ENCODE data around the gene PAQR7.

DNA sequence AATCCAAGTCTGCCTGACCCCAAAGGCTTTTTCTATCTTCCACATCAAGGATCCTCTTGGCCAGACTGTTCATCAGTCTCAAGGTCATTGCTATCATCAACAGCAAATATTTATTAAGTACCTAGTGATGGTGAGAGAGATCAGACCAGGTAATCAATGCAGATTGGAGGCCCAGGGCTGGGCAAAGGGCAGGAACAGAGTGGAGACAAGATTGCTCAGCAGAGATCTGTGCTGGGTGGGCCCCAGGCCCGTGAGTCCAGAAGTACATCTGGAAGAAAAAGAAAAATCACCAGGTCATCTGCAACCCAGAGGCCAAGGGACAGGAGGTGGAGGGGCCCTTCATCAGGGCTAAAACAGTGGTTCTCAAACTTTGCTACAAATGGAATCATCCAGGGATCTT lies 10.1 kb upstream of the PAQR7 start:
- TF ChIP-seq, protein P1, sequence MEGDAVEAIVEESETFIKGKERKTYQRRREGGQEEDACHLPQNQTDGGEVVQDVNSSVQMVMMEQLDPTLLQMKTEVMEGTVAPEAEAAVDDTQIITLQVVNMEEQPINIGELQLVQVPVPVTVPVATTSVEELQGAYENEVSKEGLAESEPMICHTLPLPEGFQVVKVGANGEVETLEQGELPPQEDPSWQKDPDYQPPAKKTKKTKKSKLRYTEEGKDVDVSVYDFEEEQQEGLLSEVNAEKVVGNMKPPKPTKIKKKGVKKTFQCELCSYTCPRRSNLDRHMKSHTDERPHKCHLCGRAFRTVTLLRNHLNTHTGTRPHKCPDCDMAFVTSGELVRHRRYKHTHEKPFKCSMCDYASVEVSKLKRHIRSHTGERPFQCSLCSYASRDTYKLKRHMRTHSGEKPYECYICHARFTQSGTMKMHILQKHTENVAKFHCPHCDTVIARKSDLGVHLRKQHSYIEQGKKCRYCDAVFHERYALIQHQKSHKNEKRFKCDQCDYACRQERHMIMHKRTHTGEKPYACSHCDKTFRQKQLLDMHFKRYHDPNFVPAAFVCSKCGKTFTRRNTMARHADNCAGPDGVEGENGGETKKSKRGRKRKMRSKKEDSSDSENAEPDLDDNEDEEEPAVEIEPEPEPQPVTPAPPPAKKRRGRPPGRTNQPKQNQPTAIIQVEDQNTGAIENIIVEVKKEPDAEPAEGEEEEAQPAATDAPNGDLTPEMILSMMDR (IDR thresholded peaks at IDR 0.05), result no peak
- no peak for TF ChIP-seq POLR2A (IDR thresholded peaks at IDR 0.05)
